Vagina (tissue), 2 donors: ENCODE measurements around the gene GH2. TPM values are rescaled to one million over a fixed set of nuclear protein-coding genes. Genes with fewer than 3 reads are reported as not detected.
"Not testable (repeated sequence)": the region's sequence is repeated elsewhere in the genome, so short reads cannot be mapped to it uniquely, and the experiment has no call there.

Experiments
- DNase-seq, 2 donors: peaks; one replicate each; pipeline ENCODE4 v3.0.0-alpha.2; 2017; ENCODE audit errors: extremely low spot score in 2 of 2
- H3K27ac ChIP-seq: fragments of 200-600 bp; sonication (generic); one replicate; pipeline ENCODE4 v1.5.1; 2019
- H3K27me3 ChIP-seq: fragments of 200-600 bp; sonication (generic); one replicate; pipeline ENCODE4 v1.5.1; 2019
- H3K36me3 ChIP-seq, 2 donors: fragments of 200-600 bp; sonication (generic); one replicate each; pipeline ENCODE4 v1.5.1; 2017 to 2019
- H3K4me1 ChIP-seq: fragments of 200-600 bp; sonication (generic); one replicate; pipeline ENCODE4 v1.5.1; 2019
- H3K4me3 ChIP-seq, 2 donors: fragments of 200-600 bp; sonication (generic); 1 replicate in 1 of 2; 2 replicates in 1 of 2; pipeline ENCODE4 v1.5.1; 2016 to 2019
- H3K9me3 ChIP-seq: fragments of 200-600 bp; sonication (generic); one replicate; pipeline ENCODE4 v1.5.1; 2019
- POLR2A ChIP-seq, 2 donors: fragments of 450-650 bp; IDR thresholded peaks; one replicate each; pipeline ENCODE4 v1.6.1; 2017; ENCODE audit warnings: antibody characterized with exemption in 2 of 2, mild to moderate bottlenecking in 2 of 2, moderate library complexity in 2 of 2
- POLR2AphosphoS5 ChIP-seq, 2 donors: sonication (generic); formaldehyde crosslinking; IDR thresholded peaks; one replicate each; pipeline ENCODE4 v1.9.0; 2017; ENCODE audit warnings: antibody characterized with exemption in 2 of 2, mild to moderate bottlenecking in 2 of 2, low read depth in 1 of 2; ENCODE audit not compliant: insufficient read depth in 1 of 2
- intact Hi-C: fragments of 100-400 bp; cut with DNase I; formaldehyde crosslinking; loops from one replicate; pipeline ENCODE4 v1.15.1; 2023
- total RNA-seq: library from RNA; depleted of rRNA; stranded (reverse); fragments of >200 nt; gene quantifications from one replicate; pipeline ENCODE4 v1.2.3, GENCODE V29; 2016
- TF ChIP-seq, protein P1 (sequence below), 3 experiments: fragments of 450-650 bp in 2 of 3; fragments of 200-600 bp in 1 of 3; sonication (generic) in 1 of 3; IDR thresholded peaks; one replicate each; pipeline ENCODE4 v1.5.1; 2017 to 2019; ENCODE audit warnings: antibody characterized with exemption in 3 of 3, mild to moderate bottlenecking in 2 of 3, moderate library complexity in 2 of 3

GH2 gene
- total RNA-seq, 1 donor from 2014 or later: not detected

DNA sequence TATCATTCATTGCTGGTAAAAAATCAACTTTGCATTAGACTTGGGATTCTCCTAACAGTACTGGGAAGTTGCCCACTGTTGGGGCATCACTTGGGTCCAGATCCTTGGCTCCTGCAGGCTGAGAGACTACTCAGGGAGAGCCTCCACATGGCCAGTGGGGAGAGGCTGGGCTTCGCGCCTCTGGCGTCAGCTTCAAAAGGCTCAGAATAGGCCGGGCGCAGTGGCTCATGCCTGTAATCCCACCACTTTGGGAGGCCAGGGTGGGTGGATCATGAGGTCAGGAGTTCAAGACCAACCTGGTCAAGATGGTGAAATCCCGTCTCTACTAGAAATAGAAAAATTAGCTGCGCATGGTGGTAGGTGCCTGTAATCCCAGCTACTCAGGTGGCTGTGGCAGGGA, 32.7 kb upstream of the GH2 start:
- Histone ChIP-seq H3K4me3 (no peak overlapping the region), H3K27me3 (no peaks in the 10 kb centered on the region), H3K4me1 (no peaks in the 10 kb centered on the region), H3K36me3 (no peaks in the 10 kb centered on the region), H3K27ac (no peak overlapping the region), H3K9me3 (no peaks in the 10 kb centered on the region)
- no peak for DNase-seq
- TF ChIP-seq, protein P1, sequence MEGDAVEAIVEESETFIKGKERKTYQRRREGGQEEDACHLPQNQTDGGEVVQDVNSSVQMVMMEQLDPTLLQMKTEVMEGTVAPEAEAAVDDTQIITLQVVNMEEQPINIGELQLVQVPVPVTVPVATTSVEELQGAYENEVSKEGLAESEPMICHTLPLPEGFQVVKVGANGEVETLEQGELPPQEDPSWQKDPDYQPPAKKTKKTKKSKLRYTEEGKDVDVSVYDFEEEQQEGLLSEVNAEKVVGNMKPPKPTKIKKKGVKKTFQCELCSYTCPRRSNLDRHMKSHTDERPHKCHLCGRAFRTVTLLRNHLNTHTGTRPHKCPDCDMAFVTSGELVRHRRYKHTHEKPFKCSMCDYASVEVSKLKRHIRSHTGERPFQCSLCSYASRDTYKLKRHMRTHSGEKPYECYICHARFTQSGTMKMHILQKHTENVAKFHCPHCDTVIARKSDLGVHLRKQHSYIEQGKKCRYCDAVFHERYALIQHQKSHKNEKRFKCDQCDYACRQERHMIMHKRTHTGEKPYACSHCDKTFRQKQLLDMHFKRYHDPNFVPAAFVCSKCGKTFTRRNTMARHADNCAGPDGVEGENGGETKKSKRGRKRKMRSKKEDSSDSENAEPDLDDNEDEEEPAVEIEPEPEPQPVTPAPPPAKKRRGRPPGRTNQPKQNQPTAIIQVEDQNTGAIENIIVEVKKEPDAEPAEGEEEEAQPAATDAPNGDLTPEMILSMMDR (IDR thresholded peaks at IDR 0.05): no peak
- TF ChIP-seq POLR2AphosphoS5 (IDR thresholded peaks at IDR 0.05; ENCODE audit: insufficient read depth in 1 of 2, low read depth in 1 of 2) (no peak), POLR2A (IDR thresholded peaks at IDR 0.05) (no peak)
- intact Hi-C loops: loop anchor here (10.0 kb wide), 2 partner anchors 110 to 220 kb away; partner anchors contain the start of genes ERN1 and ICAM2

DNA sequence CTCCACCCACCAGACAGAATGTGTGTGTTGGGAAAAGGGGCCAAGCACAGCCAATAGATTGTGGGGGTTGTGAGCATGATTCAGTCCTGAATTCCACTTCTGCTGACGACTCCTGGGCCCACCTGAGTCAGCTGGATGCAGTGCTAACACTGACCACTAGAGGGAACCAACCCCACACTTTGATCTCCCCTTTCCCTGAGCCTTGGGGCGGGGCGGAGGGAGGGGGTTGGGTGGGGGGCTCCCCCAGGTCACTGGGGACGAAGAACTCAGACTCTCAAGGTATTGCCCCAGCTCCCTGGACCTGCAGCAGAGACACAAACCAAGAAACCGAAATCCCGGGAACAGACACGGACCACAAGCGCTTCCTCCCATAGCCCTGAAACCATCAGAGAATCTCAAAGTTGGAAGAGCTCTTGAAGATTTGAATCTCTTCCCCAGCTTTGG, 29.9 kb upstream of the GH2 start:
- intact Hi-C loops: loop anchor here (10.0 kb wide), 2 partner anchors 113 to 223 kb away; partner anchors contain the start of genes ERN1 and ICAM2
- Histone ChIP-seq H3K27ac (no peak overlapping the region), H3K4me3 (no peak overlapping the region), H3K36me3 (no peaks in the 10 kb centered on the region), H3K4me1 (no peaks in the 10 kb centered on the region), H3K9me3 (no peaks in the 10 kb centered on the region), H3K27me3 (no peaks in the 10 kb centered on the region)
- TF ChIP-seq POLR2A (IDR thresholded peaks at IDR 0.05) (no peak), POLR2AphosphoS5 (IDR thresholded peaks at IDR 0.05; ENCODE audit: insufficient read depth in 1 of 2, low read depth in 1 of 2) (no peak)
- TF ChIP-seq, protein P1 (IDR thresholded peaks at IDR 0.05): peak; percentile 33 to 80 (median 65)
- DNase-seq: no peak

DNA sequence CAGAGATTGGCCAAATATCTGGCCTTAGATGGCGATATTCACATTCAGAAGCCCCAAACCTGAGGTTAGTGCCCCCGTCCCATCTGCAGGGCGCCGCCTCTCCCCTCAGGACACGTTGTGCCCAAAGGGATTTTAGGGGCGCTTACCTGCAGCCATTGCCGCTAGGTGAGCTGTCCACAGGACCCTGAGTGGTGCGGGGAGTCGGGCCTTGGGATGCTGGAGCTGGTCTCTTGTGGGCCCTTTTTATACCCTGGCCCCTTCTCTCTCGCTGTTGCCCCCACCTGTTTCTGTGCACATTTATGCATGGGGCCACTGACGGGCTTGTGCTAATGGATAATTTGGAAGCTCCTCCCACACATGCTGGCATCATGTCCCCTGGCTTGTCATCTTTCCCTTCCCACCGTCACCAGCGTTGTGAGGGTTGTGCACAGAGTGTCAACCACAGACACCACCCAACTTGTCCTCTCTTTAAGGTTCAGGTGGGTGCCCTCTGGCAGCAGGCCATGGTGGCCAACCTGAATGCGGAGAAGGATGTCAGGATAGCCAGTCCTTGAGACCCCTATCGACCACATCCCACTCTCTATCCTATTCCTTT, 29.4 kb upstream of the GH2 start, which contains the start of gene CSHL1:
CSHL1 (minus strand) TSS at position 218 of the 595 bp plus-strand sequence; CDS start at position 156, 62 bp downstream.
- intact Hi-C loops: loop anchor here (10.0 kb wide), 2 partner anchors 114 to 224 kb away; partner anchors contain the start of genes ERN1 and ICAM2
- H3K27ac ChIP-seq: no peak within 1 kb of the TSS
- no peaks in the 10 kb centered on the region for H3K4me1 ChIP-seq
- no peak within 1 kb of the TSS for H3K4me3 ChIP-seq
- no peak for DNase-seq
- no peaks in the 10 kb centered on the region for H3K27me3 ChIP-seq
- no peaks in the 10 kb centered on the region for H3K9me3 ChIP-seq
- no peaks in the 10 kb centered on the region for H3K36me3 ChIP-seq
- TF ChIP-seq POLR2A (IDR thresholded peaks at IDR 0.05) (no peak), POLR2AphosphoS5 (IDR thresholded peaks at IDR 0.05; ENCODE audit: insufficient read depth in 1 of 2, low read depth in 1 of 2) (no peak)
- TF ChIP-seq, protein P1 (IDR thresholded peaks at IDR 0.05): no peak

DNA sequence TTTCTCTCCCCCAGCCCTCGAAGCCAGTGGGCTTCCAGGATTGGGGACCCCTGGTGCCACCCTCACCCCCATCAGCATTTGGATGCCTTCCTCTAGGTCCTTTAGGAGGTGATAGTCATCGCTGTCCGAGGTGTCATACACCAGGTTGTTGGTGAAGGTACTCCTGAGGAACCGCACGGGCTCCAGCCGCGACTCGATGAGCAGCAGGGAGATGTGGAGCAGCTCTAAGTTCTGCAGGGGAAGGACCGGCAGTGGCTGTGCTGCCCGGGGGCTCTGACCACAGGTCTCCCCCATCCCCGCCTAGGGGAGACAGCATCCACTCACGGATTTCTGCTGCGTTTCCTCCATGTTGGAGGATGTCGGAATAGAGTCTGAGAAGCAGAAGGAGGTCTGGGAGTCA, 28.4 kb upstream of the GH2 start:
- TF ChIP-seq, protein P1 (IDR thresholded peaks at IDR 0.05): no peak
- TF ChIP-seq POLR2A (IDR thresholded peaks at IDR 0.05) (no peak), POLR2AphosphoS5 (IDR thresholded peaks at IDR 0.05; ENCODE audit: insufficient read depth in 1 of 2, low read depth in 1 of 2) (no peak)
- Histone ChIP-seq H3K27me3 (no peaks in the 10 kb centered on the region), H3K4me3 (no peak overlapping the region), H3K27ac (no peak overlapping the region), H3K36me3 (no peaks in the 10 kb centered on the region), H3K4me1 (no peaks in the 10 kb centered on the region), H3K9me3 (no peaks in the 10 kb centered on the region)
- intact Hi-C loops: loop anchor here (10.0 kb wide), 2 partner anchors 115 to 225 kb away; partner anchors contain the start of genes ERN1 and ICAM2
- DNase-seq: no peak

DNA sequence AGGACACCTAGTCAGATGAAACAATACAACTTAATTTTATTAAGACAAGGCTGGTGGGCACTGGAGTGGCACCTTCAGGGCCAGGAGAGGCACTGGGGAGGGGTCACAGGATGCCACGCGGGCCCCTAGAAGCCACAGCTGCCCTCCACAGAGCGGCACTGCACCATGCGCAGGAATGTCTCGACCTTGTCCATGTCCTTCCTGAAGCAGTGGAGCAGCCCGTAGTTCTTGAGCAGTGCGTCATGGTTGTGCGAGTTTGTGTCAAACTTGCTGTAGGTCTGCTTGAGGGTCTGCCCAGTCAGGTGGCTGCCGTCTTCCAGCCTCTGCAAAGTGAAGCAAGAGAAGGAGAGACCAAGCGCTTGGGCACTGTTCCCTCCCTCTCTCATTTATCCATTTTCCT, 27.8 kb upstream of the GH2 start:
- H3K4me3 ChIP-seq, intact Hi-C loops, DNase-seq, H3K27ac ChIP-seq, H3K4me1 ChIP-seq, H3K36me3 ChIP-seq, H3K9me3 ChIP-seq, H3K27me3 ChIP-seq: not testable (repeated sequence)

- H3K9me3 ChIP-seq, H3K36me3 ChIP-seq, intact Hi-C loops, H3K4me3 ChIP-seq, H3K4me1 ChIP-seq, DNase-seq, H3K27me3 ChIP-seq, H3K27ac ChIP-seq: not testable (repeated sequence)
Observed at GRCh38 chr17:63907161-63907778, 25.5 kb upstream of the GH2 start.

DNA sequence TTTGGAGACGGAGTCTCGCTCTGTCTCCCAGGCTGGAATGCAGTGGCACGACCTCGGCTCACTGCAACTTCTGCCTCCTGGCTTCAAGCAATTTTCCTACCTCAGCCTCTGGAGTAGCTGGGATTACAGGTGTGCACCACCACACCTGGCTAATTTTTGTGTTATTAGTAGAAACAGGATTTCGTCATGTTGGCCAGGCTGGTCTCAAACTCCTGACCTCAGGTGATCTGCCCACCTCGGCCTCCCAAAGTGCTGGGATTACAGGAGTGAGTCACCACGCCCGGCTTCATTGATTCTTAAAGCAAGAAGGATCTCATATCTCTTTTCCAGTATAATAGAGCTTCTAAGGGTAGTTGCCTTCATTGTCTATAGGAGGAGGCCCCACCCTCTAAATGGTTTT, 23.1 kb upstream of the GH2 start:
- not testable (repeated sequence) for H3K4me1 ChIP-seq, DNase-seq

More for the DNA sequence above, 23.1 kb upstream of the GH2 start:
- H3K27me3 ChIP-seq, H3K36me3 ChIP-seq, H3K27ac ChIP-seq, intact Hi-C loops, H3K4me3 ChIP-seq, H3K9me3 ChIP-seq: not testable (repeated sequence)
